WERI-Rb-1 (cell line): ENCODE measurements around the gene NTRK2.

Experiments
- DNase-seq: peaks from one replicate; pipeline ENCODE4 v3.0.0-alpha.2; 2020
- H3K27ac ChIP-seq: fragments of 250-450 bp; sonication (Bioruptor Pico); 2 replicates; pipeline ENCODE4 v1.5.1; 2020; ENCODE audit warnings: mild to moderate bottlenecking, moderate library complexity
- H3K27me3 ChIP-seq: fragments of 250-450 bp; sonication (Bioruptor Pico); 2 replicates; pipeline ENCODE4 v1.5.1; 2021; ENCODE audit warnings: mild to moderate bottlenecking, low read depth, moderate library complexity; ENCODE audit not compliant: insufficient read depth, severe bottlenecking
- H3K36me3 ChIP-seq: fragments of 250-450 bp; sonication (Bioruptor Pico); 2 replicates; pipeline ENCODE4 v1.5.1; 2020; ENCODE audit warnings: mild to moderate bottlenecking, moderate library complexity
- H3K4me3 ChIP-seq: 2 replicates; pipeline ENCODE4 v1.5.1; 2011; ENCODE audit warnings: low read depth, mild to moderate bottlenecking, control low read depth, low read length
- H3K9me3 ChIP-seq: fragments of 250-450 bp; sonication (Bioruptor Pico); 2 replicates; pipeline ENCODE4 v1.5.1; 2021; ENCODE audit warnings: mild to moderate bottlenecking, moderate library complexity; ENCODE audit not compliant: severe bottlenecking
- CTCF ChIP-seq: IDR thresholded peaks from 2 replicates; pipeline ENCODE4 v1.5.1; 2011; ENCODE audit warnings: low read depth, mild to moderate bottlenecking, control low read depth, inconsistent platforms, low read length

The NTRK2 gene

GRCh38 chr9:84754461-84754860 is 84.9 kb downstream of the NTRK2 start:
- no peaks in the 10 kb centered on the region for H3K36me3 ChIP-seq
- DNase-seq, result no peak
- H3K27me3 ChIP-seq, result peaks cover 67% of the 10 kb centered on the region
- no peaks in the 10 kb centered on the region for H3K9me3 ChIP-seq
- no peak for TF ChIP-seq CTCF
- no peak overlapping the region for H3K4me3 ChIP-seq
- no peak overlapping the region for H3K27ac ChIP-seq

GRCh38 chr9:84754881-84755280 is 85.4 kb downstream of the NTRK2 start:
- Histone ChIP-seq H3K4me3 (no peak overlapping the region), H3K27ac (no peak overlapping the region), H3K36me3 (no peaks in the 10 kb centered on the region), H3K9me3 (no peaks in the 10 kb centered on the region), H3K27me3 (peaks cover 66% of the 10 kb centered on the region)
- DNase-seq, result no peak
- no peak for TF ChIP-seq CTCF

GRCh38 chr9:84755380-84755779 is 85.9 kb downstream of the NTRK2 start:
- Histone ChIP-seq H3K27ac (no peak overlapping the region), H3K9me3 (no peaks in the 10 kb centered on the region), H3K27me3 (peaks cover 64% of the 10 kb centered on the region), H3K36me3 (no peaks in the 10 kb centered on the region), H3K4me3 (no peak overlapping the region)
- no peak for TF ChIP-seq CTCF
- DNase-seq, result no peak

GRCh38 chr9:84756171-84756570 is 86.6 kb downstream of the NTRK2 start:
- DNase-seq, result no peak
- Histone ChIP-seq H3K9me3 (no peaks in the 10 kb centered on the region), H3K27me3 (peaks cover 62% of the 10 kb centered on the region), H3K27ac (no peak overlapping the region), H3K4me3 (no peak overlapping the region), H3K36me3 (no peaks in the 10 kb centered on the region)
- TF ChIP-seq CTCF, result no peak

- DNase-seq, result no peak
- H3K36me3 ChIP-seq, result no peaks in the 10 kb centered on the region
- no peak overlapping the region for H3K4me3 ChIP-seq
- TF ChIP-seq CTCF, result no peak
- no peaks in the 10 kb centered on the region for H3K9me3 ChIP-seq
- no peak overlapping the region for H3K27ac ChIP-seq
- H3K27me3 ChIP-seq, result peaks cover 67% of the 10 kb centered on the region
Measured at GRCh38 chr9:84756731-84757130, 87.2 kb downstream of the NTRK2 start.

GRCh38 chr9:84758817-84759216 is 89.3 kb downstream of the NTRK2 start:
- DNase-seq, result no peak
- H3K4me3 ChIP-seq, result no peak overlapping the region
- H3K27me3 ChIP-seq, result peaks cover 59% of the 10 kb centered on the region
- TF ChIP-seq CTCF, result no peak
- no peaks in the 10 kb centered on the region for H3K9me3 ChIP-seq
- H3K27ac ChIP-seq, result no peak overlapping the region
- H3K36me3 ChIP-seq, result no peaks in the 10 kb centered on the region
